Upper lobe of left lung (tissue), 6 donors: ENCODE results near the gene WLS. TPM values are rescaled to one million over a fixed set of nuclear protein-coding genes. Genes with fewer than 3 reads are reported as not detected.

Source experiments
- ATAC-seq, 2 donors: fragments of 200-7000 bp; cut with Tn5 transposase; one replicate each; pipeline ENCODE4 v1.9.1; 2022; ENCODE audit warnings: mild to moderate bottlenecking in 2 of 2, moderate library complexity in 2 of 2; ENCODE audit not compliant: low FRiP score in 2 of 2
- DNase-seq, 2 donors: peaks; one replicate each; pipeline ENCODE4 v3.0.0-alpha.2; 2019 to 2020
- H3K27ac ChIP-seq, 4 donors: fragments of 200-600 bp; sonication (generic); one replicate each; pipeline ENCODE4 v1.5.1; 2016 to 2019
- H3K27me3 ChIP-seq, 4 donors: fragments of 200-600 bp; sonication (generic); one replicate each; pipeline ENCODE4 v1.5.1; 2017 to 2019
- H3K36me3 ChIP-seq, 4 donors: fragments of 200-600 bp; sonication (generic); one replicate each; pipeline ENCODE4 v1.5.1; 2016 to 2019
- H3K4me1 ChIP-seq, 4 donors: fragments of 200-600 bp; sonication (generic); one replicate each; pipeline ENCODE4 v1.5.1; 2018 to 2019
- H3K4me3 ChIP-seq, 4 donors: fragments of 200-600 bp; sonication (generic); one replicate each; pipeline ENCODE4 v1.5.1; 2017 to 2019; ENCODE audit warnings: mild to moderate bottlenecking in 2 of 4, moderate library complexity in 1 of 4
- H3K9me3 ChIP-seq, 4 donors: fragments of 200-600 bp; sonication (generic); one replicate each; pipeline ENCODE4 v1.5.1; 2018 to 2019
- CTCF ChIP-seq, 6 experiments: fragments of 450-650 bp in 4 of 6; fragments of 200-600 bp in 2 of 6; sonication (generic) in 2 of 6; IDR thresholded peaks; one replicate each; pipeline ENCODE4 v1.5.1; 2016 to 2019; ENCODE audit warnings: antibody characterized with exemption in 6 of 6
- EP300 ChIP-seq, 4 donors: sonication (generic); formaldehyde crosslinking; IDR thresholded peaks; one replicate each; pipeline ENCODE4 v1.5.1; 2017; ENCODE audit warnings: antibody characterized with exemption in 4 of 4, control low read depth in 2 of 4
- POLR2A ChIP-seq, 4 donors: fragments of 450-650 bp; IDR thresholded peaks; one replicate each; pipeline ENCODE4 v1.5.1; 2016 to 2017; ENCODE audit warnings: antibody characterized with exemption in 4 of 4, mild to moderate bottlenecking in 2 of 4
- POLR2AphosphoS5 ChIP-seq, 2 donors: sonication (generic); formaldehyde crosslinking; IDR thresholded peaks; one replicate each; pipeline ENCODE4 v1.5.1; 2017; ENCODE audit warnings: antibody characterized with exemption in 2 of 2
- WGBS, 2 donors: methylation state at CpG; one replicate each; pipeline ENCODE4 v1.1.5; 2017 to 2018; 5-methylcytosine and 5-hydroxymethylcytosine counted together
- total RNA-seq, 6 donors: library from RNA; depleted of rRNA in 4 of 6; stranded (reverse); fragments of >200 nt in 4 of 6; gene quantifications; one replicate each; pipeline versions ENCODE4 v1.1.0 to v1.2.1, GENCODE V29; 2016 to 2021
- donor health status: DM: no; HTN: no; CAD: no; lungs with moderate emphysema.
- donor health status: DM: no; HTN: yes; CAD: no; lungs with severe emphysema.

WLS gene
- total RNA-seq, 6 donors from 2014 or later: 33.5 to 113 (median 61.3) TPM

- no peaks in the 10 kb centered on the region for H3K9me3 ChIP-seq
- H3K4me3 ChIP-seq: no peak overlapping the region
- no peak for DNase-seq
- TF ChIP-seq EP300 (IDR thresholded peaks at IDR 0.05) (no peak), POLR2AphosphoS5 (IDR thresholded peaks at IDR 0.05) (no peak), POLR2A (IDR thresholded peaks at IDR 0.05) (no peak), CTCF (IDR thresholded peaks at IDR 0.05) (no peak)
- H3K36me3 ChIP-seq: peaks cover 0 to 4% (median 0%) of the 10 kb centered on the region in 4 donors
- ATAC-seq: no peak
- no peaks in the 10 kb centered on the region for H3K4me1 ChIP-seq
- H3K27me3 ChIP-seq: no peaks in the 10 kb centered on the region
- H3K27ac ChIP-seq: no peak overlapping the region
- WGBS, 2 donors: 92 to 96% methylated on average over 3 of the region's 3 CpGs
These were observed 65.1 kb downstream of the WLS start for GRCh38 chr1:68167211-68167610.

- DNase-seq (no peak), ATAC-seq (peak; percentile 16 to 30)
- no peak for TF ChIP-seq POLR2A (IDR thresholded peaks at IDR 0.05)
- no peak for TF ChIP-seq POLR2AphosphoS5 (IDR thresholded peaks at IDR 0.05)
- TF ChIP-seq CTCF (IDR thresholded peaks at IDR 0.05): no peak
- TF ChIP-seq EP300 (IDR thresholded peaks at IDR 0.05): no peak
- no peaks in the 10 kb centered on the region for H3K4me1 ChIP-seq
- H3K36me3 ChIP-seq: peaks cover 0 to 5% (median 0%) of the 10 kb centered on the region in 4 donors
- H3K27ac ChIP-seq: no peak overlapping the region
- 66 to 77% methylated on average over 2 of the region's 2 CpGs for WGBS, 2 donors
- H3K9me3 ChIP-seq: no peaks in the 10 kb centered on the region
- H3K4me3 ChIP-seq: no peak overlapping the region
- no peaks in the 10 kb centered on the region for H3K27me3 ChIP-seq
These were observed 66.0 kb downstream of the WLS start for GRCh38 chr1:68166348-68166747.

GRCh38 chr1:68165665-68166064, 66.7 kb downstream of the WLS start:
- no peak for TF ChIP-seq POLR2AphosphoS5 (IDR thresholded peaks at IDR 0.05)
- no peak for TF ChIP-seq CTCF (IDR thresholded peaks at IDR 0.05)
- TF ChIP-seq EP300 (IDR thresholded peaks at IDR 0.05): no peak
- TF ChIP-seq POLR2A (IDR thresholded peaks at IDR 0.05): no peak
- no peaks in the 10 kb centered on the region for H3K27me3 ChIP-seq
- no peak for DNase-seq
- H3K36me3 ChIP-seq: peaks cover 0 to 5% (median 0%) of the 10 kb centered on the region in 4 donors
- no peak overlapping the region for H3K27ac ChIP-seq
- no peak for ATAC-seq
- H3K4me1 ChIP-seq: no peaks in the 10 kb centered on the region
- 81 to 83% methylated on average over 5 of the region's 5 CpGs for WGBS, 2 donors
- no peaks in the 10 kb centered on the region for H3K9me3 ChIP-seq
- H3K4me3 ChIP-seq: no peak overlapping the region

- DNase-seq (no peak), ATAC-seq (no peak)
- Histone ChIP-seq H3K27me3 (no peaks in the 10 kb centered on the region), H3K36me3 (peaks cover 0 to 5% (median 0%) of the 10 kb centered on the region in 4 donors), H3K27ac (no peak overlapping the region), H3K4me3 (no peak overlapping the region), H3K4me1 (no peaks in the 10 kb centered on the region), H3K9me3 (no peaks in the 10 kb centered on the region)
- TF ChIP-seq POLR2AphosphoS5 (IDR thresholded peaks at IDR 0.05): no peak
- TF ChIP-seq CTCF (IDR thresholded peaks at IDR 0.05): no peak
- no peak for TF ChIP-seq POLR2A (IDR thresholded peaks at IDR 0.05)
- WGBS, 2 donors: 94% methylated on average over 1 of the region's 1 CpG
These were observed 67.4 kb downstream of the WLS start for GRCh38 chr1:68164918-68165317.

GRCh38 chr1:68163220-68163619, 69.1 kb downstream of the WLS start:
- no peaks in the 10 kb centered on the region for H3K4me1 ChIP-seq
- H3K27me3 ChIP-seq: no peaks in the 10 kb centered on the region
- ATAC-seq (no peak), DNase-seq (peak in 1 of 2 donors; percentile 62)
- H3K36me3 ChIP-seq: peaks cover 0 to 14% (median 1%) of the 10 kb centered on the region in 4 donors
- WGBS, 2 donors: 93 to 99% methylated on average over 22 to 26 of the region's 26 CpGs
- no peak overlapping the region for H3K4me3 ChIP-seq
- no peak overlapping the region for H3K27ac ChIP-seq
- no peaks in the 10 kb centered on the region for H3K9me3 ChIP-seq
- TF ChIP-seq POLR2A (IDR thresholded peaks at IDR 0.05) (no peak), EP300 (IDR thresholded peaks at IDR 0.05) (no peak), POLR2AphosphoS5 (IDR thresholded peaks at IDR 0.05) (no peak), CTCF (IDR thresholded peaks at IDR 0.05) (no peak)
